Liver (tissue), 9 donors: ENCODE data around the gene AEBP1. TPM values are rescaled to one million over a fixed set of nuclear protein-coding genes. Genes with fewer than 3 reads are reported as not detected.

Source experiments
- DNase-seq: peaks from one replicate; pipeline ENCODE4 v3.0.0-alpha.2; 2017; ENCODE audit warnings: low spot score
- H3K27ac ChIP-seq, 2 donors: one replicate each; pipeline ENCODE4 v1.7.0; 2013; ENCODE audit warnings: inconsistent platforms in 2 of 2, low read length in 2 of 2, control low read depth in 1 of 2, low read depth in 1 of 2, mild to moderate bottlenecking in 1 of 2
- H3K27me3 ChIP-seq, 4 donors: one replicate each; pipeline versions ENCODE4 v1.6.1 to v1.7.0; 2013; ENCODE audit warnings: low read length in 3 of 4, inconsistent platforms in 1 of 4, mild to moderate bottlenecking in 1 of 4, moderate library complexity in 1 of 4; ENCODE audit not compliant: control insufficient read depth in 4 of 4, insufficient read depth in 4 of 4
- H3K36me3 ChIP-seq, 4 donors: one replicate each; pipeline versions ENCODE4 v1.6.1 to v1.7.0; 2013; ENCODE audit warnings: low read length in 3 of 4, mild to moderate bottlenecking in 3 of 4, low read depth in 1 of 4, moderate library complexity in 1 of 4; ENCODE audit not compliant: control insufficient read depth in 4 of 4, insufficient read depth in 3 of 4
- H3K4me1 ChIP-seq, 4 donors: one replicate each; pipeline versions ENCODE4 v1.6.1 to v1.7.0; 2013; ENCODE audit warnings: low read length in 3 of 4, mild to moderate bottlenecking in 3 of 4, moderate library complexity in 1 of 4; ENCODE audit not compliant: control insufficient read depth in 4 of 4, insufficient read depth in 4 of 4
- H3K4me3 ChIP-seq, 3 donors: one replicate each; pipeline versions ENCODE4 v1.6.1 to v1.7.0; 2013; ENCODE audit warnings: low read length in 3 of 3, control low read depth in 1 of 3, low read depth in 1 of 3, mild to moderate bottlenecking in 1 of 3
- H3K9ac ChIP-seq, 2 donors: one replicate each; pipeline ENCODE4 v1.7.0; 2013; ENCODE audit warnings: low read length in 2 of 2, mild to moderate bottlenecking in 2 of 2, moderate library complexity in 2 of 2, control low read depth in 1 of 2, low read depth in 1 of 2
- H3K9me3 ChIP-seq, 4 donors: one replicate each; pipeline versions ENCODE4 v1.6.1 to v1.7.0; 2013; ENCODE audit warnings: low read length in 3 of 4; ENCODE audit not compliant: control insufficient read depth in 4 of 4
- ATF3 ChIP-seq: IDR thresholded peaks from 2 replicates; pipeline ENCODE4 v1.6.1; 2016; ENCODE audit warnings: antibody characterized with exemption
- CTCF ChIP-seq: fragments of 150-350 bp; IDR thresholded peaks from 2 replicates; pipeline ENCODE4 v1.5.1; 2017; ENCODE audit warnings: improper control_type of control experiment, low read depth, low read length; ENCODE audit not compliant: missing input control
- EGR1 ChIP-seq, 2 donors: IDR thresholded peaks; 2 replicates each; pipeline ENCODE4 v1.6.1; 2016 to 2018; ENCODE audit warnings: antibody characterized with exemption in 2 of 2, low read depth in 2 of 2
- FOXA1 ChIP-seq: IDR thresholded peaks from 2 replicates; pipeline ENCODE4 v1.6.1; 2016; ENCODE audit warnings: antibody characterized with exemption
- FOXA2 ChIP-seq: IDR thresholded peaks from 2 replicates; pipeline ENCODE4 v1.6.1; 2016; ENCODE audit warnings: antibody characterized with exemption
- GABPA ChIP-seq, 2 donors: IDR thresholded peaks in 1 of 2; conservative IDR thresholded peaks in 1 of 2; 2 replicates each; pipeline ENCODE4 v1.6.1; 2016; ENCODE audit warnings: antibody characterized with exemption in 2 of 2, mild to moderate bottlenecking in 1 of 2, moderate library complexity in 1 of 2
- HNF4A ChIP-seq, 2 donors: conservative IDR thresholded peaks; 2 replicates each; pipeline ENCODE4 v1.6.1; 2016; ENCODE audit warnings: antibody characterized with exemption in 2 of 2, mild to moderate bottlenecking in 2 of 2
- HNF4G ChIP-seq: IDR thresholded peaks from 2 replicates; pipeline ENCODE4 v1.6.1; 2016; ENCODE audit warnings: antibody characterized with exemption
- JUND ChIP-seq, 2 donors: IDR thresholded peaks; 2 replicates each; pipeline ENCODE4 v1.6.1; 2016; ENCODE audit warnings: antibody characterized with exemption in 2 of 2
- MAX ChIP-seq: IDR thresholded peaks from 2 replicates; pipeline ENCODE4 v1.6.1; 2016; ENCODE audit warnings: antibody characterized with exemption
- NR2F2 ChIP-seq: IDR thresholded peaks from 2 replicates; pipeline ENCODE4 v1.6.1; 2016; ENCODE audit warnings: antibody characterized with exemption
- REST ChIP-seq: IDR thresholded peaks from 2 replicates; pipeline ENCODE4 v1.6.1; 2016; ENCODE audit warnings: antibody characterized with exemption, mild to moderate bottlenecking
- RXRA ChIP-seq, 2 donors: IDR thresholded peaks; 2 replicates each; pipeline ENCODE4 v1.6.1; 2017 to 2018; ENCODE audit warnings: antibody characterized with exemption in 2 of 2, mild to moderate bottlenecking in 1 of 2
- SP1 ChIP-seq: IDR thresholded peaks from 2 replicates; pipeline ENCODE4 v1.6.1; 2018; ENCODE audit warnings: antibody characterized with exemption, mild to moderate bottlenecking
- TAF1 ChIP-seq: conservative IDR thresholded peaks from 2 replicates; pipeline ENCODE4 v1.6.1; 2016; ENCODE audit warnings: antibody characterized with exemption, mild to moderate bottlenecking
- YY1 ChIP-seq: IDR thresholded peaks from 2 replicates; pipeline ENCODE4 v1.6.1; 2016; ENCODE audit warnings: antibody characterized with exemption, mild to moderate bottlenecking
- ZBTB33 ChIP-seq: IDR thresholded peaks from 2 replicates; pipeline ENCODE4 v1.6.1; 2016; ENCODE audit warnings: antibody characterized with exemption
- WGBS: extraction: QIAGEN DNeasy Blood & Tissue Kit; methylation state at CpG from one replicate; pipeline ENCODE4 v1.1.7; 2013; 5-methylcytosine and 5-hydroxymethylcytosine counted together
- polyA plus RNA-seq, 2 donors: library from polyadenylated mRNA; stranded (reverse) in 1 of 2; unstranded in 1 of 2; fragments of 200-250 nt in 1 of 2; fragments of >200 nt in 1 of 2; fragmentation: Nextera tagmentation in 1 of 2; extraction: Ambion mirVana in 1 of 2; gene quantifications; one replicate each; pipeline versions ENCODE4 v1.2.1 to v1.2.3, GENCODE V29; 2013 to 2015
- total RNA-seq, 2 donors: library from RNA; depleted of rRNA; stranded (reverse); fragments of >200 nt; gene quantifications; one replicate each; pipeline ENCODE4 v1.2.3, GENCODE V29; 2014
- donor health status: healthy.
- donor health status: healthy.
- donor health status: healthy.
- donor health status: healthy.
- donor health status: healthy.

The AEBP1 gene
- total and polyA plus RNA-seq, 4 donors = 3.4 to 13.3 (median 7.7) TPM

GRCh38 chr7:44094365-44094764 lies 9.8 kb upstream of the AEBP1 start:
- TF ChIP-seq MAX (no peak), SP1 (no peak), FOXA1 (no peak), NR2F2 (no peak), EGR1 (IDR thresholded peaks at IDR 0.05; ENCODE audit: low read depth in 2 of 2) (no peak)
- H3K4me3 ChIP-seq = no peak overlapping the region
- no peak overlapping the region for H3K9ac ChIP-seq
- no peaks in the 10 kb centered on the region for H3K36me3 ChIP-seq
- H3K9me3 ChIP-seq = no peaks in the 10 kb centered on the region
- no peak overlapping the region for H3K27ac ChIP-seq
- WGBS = 58% methylated on average over 2 of the region's 2 CpGs
- H3K4me1 ChIP-seq = peaks cover 0 to 19% (median 16%) of the 10 kb centered on the region in 4 donors
- H3K27me3 ChIP-seq = no peaks in the 10 kb centered on the region
- no peak for DNase-seq

GRCh38 chr7:44094883-44095592 lies 9.1 kb upstream of the AEBP1 start:
- TF ChIP-seq YY1 (no peak), NR2F2 (peak; percentile 13), FOXA2 (no peak), RXRA (IDR thresholded peaks at IDR 0.05) (no peak)
- no peak overlapping the region for H3K9ac ChIP-seq
- no peak overlapping the region for H3K4me3 ChIP-seq
- peak overlapping the region in 1 of 2 donors; percentile 31 for H3K27ac ChIP-seq
- H3K4me1 ChIP-seq = peaks cover 0 to 17% (median 15%) of the 10 kb centered on the region in 4 donors
- 82% methylated on average over 2 of the region's 2 CpGs for WGBS
- DNase-seq = no peak
- H3K9me3 ChIP-seq = no peaks in the 10 kb centered on the region
- H3K36me3 ChIP-seq = no peaks in the 10 kb centered on the region
- H3K27me3 ChIP-seq = no peaks in the 10 kb centered on the region

- TF ChIP-seq TAF1 (no peak), HNF4A (conservative IDR thresholded peaks at IDR 0.05) (no peak), EGR1 (IDR thresholded peaks at IDR 0.05; ENCODE audit: low read depth in 2 of 2) (no peak), ZBTB33 (no peak), RXRA (IDR thresholded peaks at IDR 0.05) (no peak), MAX (no peak), ATF3 (no peak), HNF4G (no peak), GABPA (IDR thresholded peaks at IDR 0.05 in 1 of 2, conservative IDR thresholded peaks at IDR 0.05 in 1 of 2) (no peak), FOXA1 (no peak), REST (no peak), SP1 (no peak), JUND (IDR thresholded peaks at IDR 0.05) (no peak), YY1 (no peak), NR2F2 (no peak), FOXA2 (no peak), CTCF (no peak)
- Histone ChIP-seq H3K9ac (no peak overlapping the region), H3K4me1 (peaks cover 0 to 10% (median 9%) of the 10 kb centered on the region in 4 donors), H3K9me3 (no peaks in the 10 kb centered on the region), H3K36me3 (no peaks in the 10 kb centered on the region), H3K27me3 (no peaks in the 10 kb centered on the region), H3K27ac (no peak overlapping the region), H3K4me3 (no peak overlapping the region)
- DNase-seq = no peak
- 98% methylated on average over 3 of the region's 3 CpGs for WGBS
These were observed 8.4 kb upstream of the AEBP1 start for GRCh38 chr7:44095781-44096180.
